Stimulated activated CD8-positive, alpha-beta memory T cell treated with anti-CD3 and anti-CD28 coated beads, Interleukin-7, amount 100 ng/mL, for 48 hours (primary cell): ENCODE data around the gene CD320.

Experiments
- DNase-seq, 2 donors: peaks; one replicate each; pipeline ENCODE4 v3.0.0-alpha.2; 2020; ENCODE audit warnings: low read depth in 1 of 2; ENCODE audit errors: extremely low read depth in 1 of 2

Gene CD320

GRCh38 chr19:8255426-8256125 is 52.6 kb downstream of the CD320 start:
- no peak for DNase-seq

GRCh38 chr19:8254286-8255001 is 53.7 kb downstream of the CD320 start:
- no peak for DNase-seq

GRCh38 chr19:8253678-8254077 is 54.5 kb downstream of the CD320 start:
- DNase-seq, result no peak

DNA sequence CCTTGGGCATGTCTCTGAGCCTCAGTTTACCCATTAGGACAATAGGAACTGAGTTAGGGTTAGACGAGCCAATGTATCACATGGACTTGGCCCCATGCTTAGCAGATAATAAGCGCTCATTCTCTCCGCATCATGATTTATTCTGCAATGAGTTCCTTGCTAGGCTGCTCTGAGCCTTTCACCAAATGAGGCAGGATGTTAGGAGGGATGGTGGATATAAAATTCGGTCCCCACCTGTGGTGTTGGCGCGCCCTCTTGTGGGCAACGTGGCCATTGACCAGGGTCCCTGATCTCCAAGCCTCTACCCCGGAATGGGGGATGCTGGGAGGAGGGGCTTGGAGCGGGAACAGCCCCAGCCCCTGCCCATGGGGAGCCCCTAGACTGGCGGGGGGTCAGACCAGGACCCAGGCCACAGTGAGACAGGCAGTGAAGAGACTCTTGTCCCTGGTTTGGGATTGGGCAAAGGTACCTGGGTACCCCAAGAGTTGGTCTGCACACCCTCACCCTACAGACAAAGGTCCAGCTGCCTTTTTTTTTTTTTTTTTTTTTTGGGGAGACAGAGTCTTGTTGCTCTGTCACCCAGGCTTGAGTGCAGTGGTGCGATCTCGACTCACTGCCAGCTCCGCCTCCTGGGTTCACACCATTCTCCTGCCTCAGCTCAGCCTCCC is 55.1 kb downstream of the CD320 start:
- peak; percentile 54 to 62 for DNase-seq
